Sigmoid colon (tissue), 4 donors: ENCODE measurements around the gene BMX.

Experiments used
- EP300 ChIP-seq, 4 donors: sonication (generic); formaldehyde crosslinking; IDR thresholded peaks; one replicate each; pipeline ENCODE4 v1.6.1; 2017; ENCODE audit warnings: antibody characterized with exemption in 4 of 4
- POLR2A ChIP-seq, 2 donors: fragments of 450-650 bp; IDR thresholded peaks; one replicate each; pipeline ENCODE4 v1.6.1; 2016; ENCODE audit warnings: antibody characterized with exemption in 2 of 2, mild to moderate bottlenecking in 2 of 2, moderate library complexity in 2 of 2
- POLR2AphosphoS5 ChIP-seq, 4 donors: sonication (generic); formaldehyde crosslinking; IDR thresholded peaks; one replicate each; pipeline ENCODE4 v1.6.1; 2017; ENCODE audit warnings: antibody characterized with exemption in 4 of 4
- TF ChIP-seq, protein P1 (sequence below), 4 experiments: fragments of 450-650 bp in 3 of 4; fragments of 200-600 bp in 1 of 4; IDR thresholded peaks; one replicate each; pipeline ENCODE4 v1.5.1; 2016 to 2019; ENCODE audit warnings: antibody characterized with exemption in 4 of 4, mild to moderate bottlenecking in 3 of 4, moderate library complexity in 2 of 4

DNA sequence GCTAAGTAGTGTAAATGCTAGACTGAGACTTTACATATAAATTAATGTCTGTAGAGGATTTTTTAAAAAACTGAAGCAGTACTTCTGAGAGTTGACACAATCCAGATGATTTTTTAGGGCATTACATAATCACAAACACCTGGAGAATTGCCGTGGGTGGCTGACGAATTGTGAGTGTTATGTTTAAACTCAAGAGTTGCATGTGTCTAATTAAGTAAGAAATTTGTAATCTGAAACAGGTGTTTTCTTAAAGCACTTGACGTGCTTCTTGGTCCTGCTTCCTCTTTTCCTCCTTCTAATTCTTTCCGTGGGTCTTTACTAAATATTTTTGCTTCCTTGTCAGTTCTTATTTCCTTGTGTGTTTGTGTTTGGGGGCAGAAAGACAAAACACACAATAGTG lies 35.3 kb upstream of the BMX start:
- TF ChIP-seq, protein P1, sequence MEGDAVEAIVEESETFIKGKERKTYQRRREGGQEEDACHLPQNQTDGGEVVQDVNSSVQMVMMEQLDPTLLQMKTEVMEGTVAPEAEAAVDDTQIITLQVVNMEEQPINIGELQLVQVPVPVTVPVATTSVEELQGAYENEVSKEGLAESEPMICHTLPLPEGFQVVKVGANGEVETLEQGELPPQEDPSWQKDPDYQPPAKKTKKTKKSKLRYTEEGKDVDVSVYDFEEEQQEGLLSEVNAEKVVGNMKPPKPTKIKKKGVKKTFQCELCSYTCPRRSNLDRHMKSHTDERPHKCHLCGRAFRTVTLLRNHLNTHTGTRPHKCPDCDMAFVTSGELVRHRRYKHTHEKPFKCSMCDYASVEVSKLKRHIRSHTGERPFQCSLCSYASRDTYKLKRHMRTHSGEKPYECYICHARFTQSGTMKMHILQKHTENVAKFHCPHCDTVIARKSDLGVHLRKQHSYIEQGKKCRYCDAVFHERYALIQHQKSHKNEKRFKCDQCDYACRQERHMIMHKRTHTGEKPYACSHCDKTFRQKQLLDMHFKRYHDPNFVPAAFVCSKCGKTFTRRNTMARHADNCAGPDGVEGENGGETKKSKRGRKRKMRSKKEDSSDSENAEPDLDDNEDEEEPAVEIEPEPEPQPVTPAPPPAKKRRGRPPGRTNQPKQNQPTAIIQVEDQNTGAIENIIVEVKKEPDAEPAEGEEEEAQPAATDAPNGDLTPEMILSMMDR (IDR thresholded peaks at IDR 0.05) = no peak
- TF ChIP-seq POLR2AphosphoS5 (IDR thresholded peaks at IDR 0.05) (peak; percentile 41 to 65 (median 46)), POLR2A (IDR thresholded peaks at IDR 0.05) (no peak), EP300 (IDR thresholded peaks at IDR 0.05) (peak in 1 of 4 donors; percentile 5)
